ENCODE results near the gene PSMD8.
A peak's percentile ranks its signal among the peaks of the same experiment; 100 is the strongest.
"Not testable (repeated sequence)": the region's sequence is repeated elsewhere in the genome, so short reads cannot be mapped to it uniquely, and the experiment has no call there.

PSMD8 gene

DNA sequence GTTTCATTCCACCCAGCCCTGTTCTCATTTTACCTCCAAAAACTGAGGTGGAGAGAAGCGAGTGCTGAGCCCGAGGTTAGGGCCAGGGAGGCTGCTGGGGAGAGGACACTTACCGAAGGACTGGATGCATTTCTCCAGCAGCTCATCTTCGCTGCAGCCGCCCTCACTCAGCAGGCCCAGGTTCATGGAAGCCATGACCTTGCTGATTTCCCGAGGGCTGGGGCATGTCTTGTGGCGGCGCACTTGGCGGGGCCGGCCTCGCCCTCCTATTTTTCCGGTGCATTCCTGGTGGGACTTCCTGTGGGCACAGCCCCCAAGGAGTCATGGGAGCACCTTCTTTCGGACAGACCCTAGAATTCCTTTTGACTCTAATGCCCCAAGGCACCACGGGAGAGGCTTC is 47.5 kb downstream of the PSMD8 start:
- TF ChIP-seq POLR2A (IDR thresholded peaks at IDR 0.05; ENCODE audit: low read depth, low read length): no peak
- no peak for TF ChIP-seq TAF1 (IDR thresholded peaks at IDR 0.05; ENCODE audit: borderline replicate concordance, low read depth, low read length)
- TF ChIP-seq POLR2AphosphoS5 (IDR thresholded peaks at IDR 0.05; ENCODE audit: low read depth, low read length): no peak
- no peak for DNase-seq (ENCODE audit: insufficient read length)
- FAIRE-seq: no peak

DNA sequence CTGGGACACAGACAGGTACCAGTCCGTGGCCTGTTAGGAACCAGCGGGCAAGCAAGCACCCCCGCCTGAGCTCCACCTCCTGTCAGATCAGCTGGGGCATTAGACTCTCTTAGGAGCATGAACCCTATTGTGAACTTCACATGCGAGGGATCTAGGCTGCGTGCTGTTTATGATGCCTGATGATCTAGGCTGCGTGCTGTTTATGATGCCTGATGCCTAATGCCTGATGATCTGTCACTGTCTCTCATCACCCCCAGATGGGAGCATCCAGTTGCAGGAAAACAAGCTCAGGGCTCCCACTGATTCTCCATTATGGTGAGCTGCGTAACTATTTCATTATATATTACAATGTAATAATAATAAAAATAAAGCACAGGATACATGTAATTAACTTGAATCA is 48.1 kb downstream of the PSMD8 start:
- TF ChIP-seq POLR2AphosphoS5 (IDR thresholded peaks at IDR 0.05; ENCODE audit: low read depth, low read length) (no peak), TAF1 (IDR thresholded peaks at IDR 0.05; ENCODE audit: borderline replicate concordance, low read depth, low read length) (no peak), POLR2A (IDR thresholded peaks at IDR 0.05; ENCODE audit: low read depth, low read length) (no peak)
- no peak for FAIRE-seq
- DNase-seq (ENCODE audit: insufficient read length): no peak

DNA sequence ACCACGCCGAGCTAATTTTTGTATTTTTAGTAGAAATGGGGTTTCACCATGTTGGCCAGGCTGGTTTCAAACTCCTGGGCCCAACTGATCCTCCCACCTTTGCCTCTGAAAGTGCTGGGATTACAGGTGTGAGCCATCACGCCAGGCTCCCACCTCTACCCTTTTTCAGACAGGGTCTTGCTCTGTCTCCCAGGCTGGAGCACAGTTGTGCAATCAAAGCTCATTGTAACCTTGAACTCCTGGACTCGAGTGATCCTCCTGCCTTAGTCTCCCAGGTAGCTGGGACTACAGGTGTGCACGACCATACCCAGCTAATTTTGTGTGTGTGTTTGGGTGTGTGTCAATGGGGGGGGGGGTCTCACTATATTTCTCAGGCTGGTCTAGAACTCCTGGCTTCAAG is 49.9 kb downstream of the PSMD8 start:
- no peak for TF ChIP-seq POLR2AphosphoS5 (IDR thresholded peaks at IDR 0.05; ENCODE audit: low read depth, low read length)
- TF ChIP-seq POLR2A (IDR thresholded peaks at IDR 0.05; ENCODE audit: low read depth, low read length): no peak
- TF ChIP-seq TAF1 (IDR thresholded peaks at IDR 0.05; ENCODE audit: borderline replicate concordance, low read depth, low read length): no peak
- DNase-seq (ENCODE audit: insufficient read length) (no peak), FAIRE-seq (no peak)

DNA sequence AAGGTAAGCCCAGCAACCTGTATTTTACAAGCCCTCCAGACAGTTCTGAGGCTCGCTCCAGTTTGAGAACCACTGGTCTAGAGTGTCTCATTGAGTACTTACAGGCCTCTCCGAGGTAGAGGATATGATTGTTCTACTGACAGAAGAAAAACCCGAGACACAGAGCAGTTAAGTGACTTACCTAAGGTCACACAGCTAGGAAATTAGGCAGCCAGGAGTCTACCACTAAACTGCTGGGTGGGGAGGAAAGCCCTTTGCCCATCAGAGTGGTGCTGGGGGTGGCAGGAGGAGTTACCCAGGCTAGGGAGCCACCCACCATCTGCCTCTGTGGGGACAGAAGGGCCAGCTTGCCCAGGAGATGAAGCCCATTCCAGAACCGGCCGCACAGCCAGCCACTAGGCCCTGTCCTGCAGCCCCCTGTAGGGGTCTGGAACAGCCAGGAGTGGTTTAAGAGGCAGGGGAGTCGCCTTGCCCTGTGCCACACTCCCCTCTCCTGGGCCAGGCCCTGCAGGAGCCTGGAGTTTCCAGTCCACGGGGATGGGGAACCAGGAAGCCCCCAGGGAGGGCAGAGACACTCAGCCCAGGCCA is 50.9 kb downstream of the PSMD8 start:
- DNase-seq (ENCODE audit: insufficient read length) (no peak), FAIRE-seq (no peak)
- TF ChIP-seq TAF1 (IDR thresholded peaks at IDR 0.05; ENCODE audit: borderline replicate concordance, low read depth, low read length): no peak

DNA sequence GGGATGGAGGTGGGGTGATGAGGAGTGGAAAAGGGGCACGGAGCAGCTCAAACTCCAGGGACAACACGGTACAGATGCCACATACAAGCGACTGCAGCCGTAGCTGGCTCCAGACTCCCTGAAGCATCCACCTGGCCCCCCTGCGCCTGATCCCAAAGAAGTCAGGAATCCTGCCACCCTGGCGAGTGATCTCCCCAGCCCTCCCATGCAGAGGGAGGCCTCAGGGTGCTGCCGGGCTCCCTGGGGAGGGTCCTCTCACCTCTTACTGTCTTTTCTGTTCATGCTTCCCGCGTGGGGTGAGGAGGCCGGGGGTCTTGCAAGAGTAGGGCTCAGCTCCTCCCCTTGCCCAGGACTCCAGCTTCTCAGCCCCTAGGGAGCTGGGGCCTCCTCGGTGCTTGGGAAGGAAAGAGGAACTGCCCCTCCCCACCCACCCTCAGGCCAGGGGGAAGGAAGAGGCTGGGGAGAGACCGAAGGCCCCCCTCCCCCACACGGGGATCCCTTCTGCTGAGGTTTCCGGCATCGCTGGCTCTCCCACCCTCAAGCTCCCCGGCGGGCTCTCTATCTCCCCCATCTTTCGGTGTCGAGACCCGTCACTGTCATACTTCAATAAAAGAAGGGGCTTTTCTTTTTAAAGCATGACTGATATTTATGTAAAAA is 51.6 kb downstream of the PSMD8 start, which contains the start of gene RASGRP4:
Gene RASGRP4 (minus strand): TSS at position 410 of the 657 bp plus-strand sequence. CDS start 128 bp downstream, at position 282.
- no peak for TF ChIP-seq POLR2A (IDR thresholded peaks at IDR 0.05; ENCODE audit: low read depth, low read length)
- no peak for TF ChIP-seq POLR2AphosphoS5 (IDR thresholded peaks at IDR 0.05; ENCODE audit: low read depth, low read length)
- no peak for TF ChIP-seq TAF1 (IDR thresholded peaks at IDR 0.05; ENCODE audit: borderline replicate concordance, low read depth, low read length)
- DNase-seq (ENCODE audit: insufficient read length) (peak; percentile 51), FAIRE-seq (no peak)

DNA sequence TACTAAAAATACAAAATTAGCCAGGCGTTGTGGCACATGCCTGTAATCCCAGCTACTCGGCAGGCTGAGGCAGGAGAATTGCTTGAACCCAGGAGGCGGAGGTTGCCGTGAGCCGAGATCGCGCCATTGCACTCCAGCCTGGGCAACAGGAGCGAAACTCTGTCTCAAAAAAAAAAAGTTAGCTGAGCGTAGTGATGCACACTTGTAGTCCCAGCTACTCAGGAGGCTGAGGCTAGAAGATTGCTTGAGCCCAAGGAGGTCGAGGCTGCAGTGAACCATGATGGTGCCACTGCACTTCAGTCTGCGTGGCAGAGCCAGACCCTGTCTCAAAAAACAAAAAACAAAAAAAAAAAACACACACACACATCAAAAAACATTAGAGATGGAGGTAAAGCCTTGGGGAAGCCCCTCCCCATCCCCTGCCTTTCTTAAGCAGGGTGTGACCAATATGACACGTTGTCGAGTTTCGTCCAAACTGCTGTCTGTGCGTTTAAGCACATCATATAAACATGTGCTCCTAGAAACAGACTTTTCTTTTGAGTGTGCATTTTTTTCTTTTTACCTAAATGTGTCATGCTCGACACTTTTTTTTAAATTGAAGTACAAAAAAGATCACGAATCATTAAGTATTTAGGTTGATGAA is 52.8 kb downstream of the PSMD8 start:
- FAIRE-seq: peak; percentile 38
- not testable (repeated sequence) for DNase-seq (ENCODE audit: insufficient read length)

DNA sequence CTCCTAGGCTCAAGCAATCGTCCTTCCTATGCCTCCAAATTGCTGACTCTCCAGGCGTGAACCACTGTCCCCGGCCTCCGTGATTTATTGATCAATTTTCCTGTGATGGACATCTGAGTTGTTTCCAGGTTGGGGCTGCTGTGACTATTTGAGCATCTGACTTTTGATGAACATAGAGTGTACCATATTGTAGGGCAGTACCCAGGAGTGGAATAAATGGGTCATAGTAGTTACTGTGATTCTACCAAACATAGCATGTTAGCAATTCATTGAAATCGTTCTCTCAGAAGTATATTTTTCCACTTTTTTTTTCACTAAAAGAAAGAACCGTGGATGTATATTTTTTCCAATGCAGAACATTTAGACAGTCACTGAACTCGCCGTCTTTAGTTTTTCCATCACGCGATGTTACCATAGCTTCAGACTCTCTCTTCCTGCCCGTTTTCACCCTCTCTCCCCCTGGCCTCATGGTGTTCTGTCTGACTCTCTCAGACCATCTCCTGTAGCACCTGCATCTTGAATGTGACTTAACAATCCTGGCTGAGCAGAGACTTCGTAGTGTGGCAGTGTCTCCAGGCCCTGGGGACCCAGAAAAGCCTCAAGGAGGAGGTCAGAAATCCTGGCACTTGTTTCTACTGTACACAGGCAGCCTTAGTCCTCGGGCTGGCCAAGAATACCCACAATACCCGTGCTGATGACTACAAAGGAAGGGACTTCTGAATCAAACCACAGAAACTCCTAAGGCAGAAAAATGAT is 54.9 kb downstream of the PSMD8 start:
- DNase-seq (ENCODE audit: insufficient read length): no peak
- no peak for FAIRE-seq
- TF ChIP-seq POLR2AphosphoS5 (IDR thresholded peaks at IDR 0.05; ENCODE audit: low read depth, low read length) (no peak), TAF1 (IDR thresholded peaks at IDR 0.05; ENCODE audit: borderline replicate concordance, low read depth, low read length) (no peak), POLR2A (IDR thresholded peaks at IDR 0.05; ENCODE audit: low read depth, low read length) (no peak)

DNA sequence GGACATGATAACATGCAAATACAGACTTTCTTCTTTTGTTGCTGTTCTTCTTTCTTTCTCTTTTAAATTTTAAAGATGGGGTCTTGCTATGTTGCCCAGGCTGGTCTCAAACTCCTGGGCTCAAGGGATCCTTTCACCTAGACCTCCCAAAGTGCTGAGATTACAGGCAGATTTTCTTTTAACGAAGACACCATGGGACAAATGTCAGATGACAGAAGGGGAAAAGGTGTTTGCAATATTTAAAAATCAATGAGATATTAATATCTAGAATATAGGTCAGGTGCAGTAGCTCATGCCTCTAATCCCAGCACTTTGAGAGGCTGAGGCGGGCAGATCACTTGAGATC is 55.4 kb downstream of the PSMD8 start:
- DNase-seq (ENCODE audit: insufficient read length): no peak
- TF ChIP-seq TAF1 (IDR thresholded peaks at IDR 0.05; ENCODE audit: borderline replicate concordance, low read depth, low read length) (no peak), POLR2A (IDR thresholded peaks at IDR 0.05; ENCODE audit: low read depth, low read length) (no peak), POLR2AphosphoS5 (IDR thresholded peaks at IDR 0.05; ENCODE audit: low read depth, low read length) (no peak)
- FAIRE-seq: no peak

DNA sequence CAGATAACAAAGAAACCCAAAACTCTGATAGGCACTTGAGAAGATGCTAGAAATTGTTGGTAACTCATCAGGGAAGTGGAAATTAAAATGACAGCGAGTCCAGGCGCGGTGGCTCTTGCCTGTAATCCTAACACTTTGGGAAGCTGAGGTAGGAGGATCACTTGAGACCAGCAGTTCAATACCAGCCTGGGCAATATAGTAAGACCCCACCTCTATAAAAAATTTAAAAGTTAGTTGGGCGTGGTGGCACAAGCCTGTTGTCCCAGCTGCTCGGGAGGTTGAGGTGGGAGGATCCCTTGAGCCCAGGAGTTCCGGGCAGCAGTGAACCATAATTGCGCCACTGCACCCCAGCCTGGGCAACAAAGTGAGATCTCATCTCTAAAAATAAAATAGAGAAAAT is 56.6 kb downstream of the PSMD8 start:
- DNase-seq (ENCODE audit: insufficient read length): no peak
- FAIRE-seq: no peak
- TF ChIP-seq POLR2A (IDR thresholded peaks at IDR 0.05; ENCODE audit: low read depth, low read length) (no peak), POLR2AphosphoS5 (IDR thresholded peaks at IDR 0.05; ENCODE audit: low read depth, low read length) (no peak), TAF1 (IDR thresholded peaks at IDR 0.05; ENCODE audit: borderline replicate concordance, low read depth, low read length) (no peak)

DNA sequence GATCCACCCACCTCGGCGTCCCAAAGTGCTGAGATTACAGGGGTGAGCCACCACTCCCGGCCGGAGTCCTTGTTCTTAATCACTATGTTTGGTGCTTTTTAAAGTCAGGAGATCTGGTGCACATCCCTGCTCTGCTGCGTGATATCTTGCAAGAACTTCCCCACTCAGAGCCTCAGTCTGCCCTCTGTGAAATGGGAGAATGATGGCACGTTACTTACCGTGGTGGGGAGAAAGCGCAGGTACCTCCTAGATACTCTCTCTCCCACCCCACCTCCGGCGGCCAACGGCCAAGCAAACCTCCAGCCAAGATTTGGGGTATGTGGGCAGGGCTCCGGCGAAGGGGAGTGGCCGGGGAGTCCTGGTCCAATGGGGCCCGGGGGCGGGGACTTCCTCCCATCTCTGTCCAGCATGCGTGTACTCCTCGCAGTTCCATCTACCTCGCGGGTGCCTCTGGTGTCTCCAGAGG is 58.9 kb downstream of the PSMD8 start, which contains the start of gene RYR1:
Gene RYR1 (plus strand): TSS at position 424 of the 466 bp plus-strand sequence. CDS start 139 bp downstream, outside the sequence.
- DNase-seq (ENCODE audit: insufficient read length) (peak; percentile 74), FAIRE-seq (no peak)
- TF ChIP-seq TAF1 (IDR thresholded peaks at IDR 0.05; ENCODE audit: borderline replicate concordance, low read depth, low read length) (no peak), POLR2A (IDR thresholded peaks at IDR 0.05; ENCODE audit: low read depth, low read length) (no peak)

Measured in GM12892 (cell line).